NCI-H524 treated with DMSO at 0.1 percent for 48 hours (cell line): ENCODE results near the gene DCTN3.

Source experiments
- DNase-seq: peaks from one replicate; lab custom pipeline; 2025; lab: John Stamatoyannopoulos, UW

Gene DCTN3

DNA sequence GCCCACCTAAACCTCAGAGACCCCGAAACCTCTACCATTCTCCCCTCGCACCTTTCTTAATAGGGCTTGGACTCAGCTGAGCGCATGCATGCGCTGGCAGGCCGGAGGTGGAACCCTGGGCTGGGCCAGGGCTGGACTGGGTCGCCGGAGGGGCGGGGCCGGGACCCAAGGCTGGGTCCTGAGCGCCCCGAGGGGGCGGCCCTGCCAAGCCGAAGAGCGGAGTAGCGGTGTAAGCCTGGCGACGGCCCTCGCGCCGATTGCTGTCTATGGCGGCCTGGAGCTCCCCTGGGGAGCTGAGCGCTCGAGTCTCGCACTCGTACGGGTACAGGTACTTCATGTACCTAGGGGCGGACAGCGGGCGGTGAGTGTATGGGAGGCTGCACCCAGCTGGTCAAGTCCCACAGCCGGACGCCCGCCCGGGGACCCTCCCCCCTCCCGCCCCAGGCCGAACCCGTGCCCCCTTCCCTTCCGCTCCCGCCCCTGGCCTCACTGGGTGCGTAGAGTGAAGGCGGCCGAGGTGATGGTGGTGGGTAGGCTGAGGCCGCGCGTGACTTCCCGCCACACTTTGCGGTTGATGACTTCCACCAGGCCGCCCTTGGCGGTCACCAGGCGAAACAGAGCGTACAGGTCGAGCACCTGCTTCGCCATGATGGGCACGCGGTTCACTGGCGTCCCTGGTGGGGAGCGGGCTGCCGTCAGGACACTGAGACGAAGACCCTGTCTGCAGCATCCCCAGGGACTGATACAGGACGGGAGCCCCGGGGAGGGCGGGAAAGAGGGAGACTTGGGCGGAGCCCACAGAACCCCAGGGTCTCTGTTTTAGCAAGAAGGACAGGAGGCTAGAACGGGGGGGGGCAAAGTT is 3.3 kb upstream of the DCTN3 start:
- no peak for DNase-seq

DNA sequence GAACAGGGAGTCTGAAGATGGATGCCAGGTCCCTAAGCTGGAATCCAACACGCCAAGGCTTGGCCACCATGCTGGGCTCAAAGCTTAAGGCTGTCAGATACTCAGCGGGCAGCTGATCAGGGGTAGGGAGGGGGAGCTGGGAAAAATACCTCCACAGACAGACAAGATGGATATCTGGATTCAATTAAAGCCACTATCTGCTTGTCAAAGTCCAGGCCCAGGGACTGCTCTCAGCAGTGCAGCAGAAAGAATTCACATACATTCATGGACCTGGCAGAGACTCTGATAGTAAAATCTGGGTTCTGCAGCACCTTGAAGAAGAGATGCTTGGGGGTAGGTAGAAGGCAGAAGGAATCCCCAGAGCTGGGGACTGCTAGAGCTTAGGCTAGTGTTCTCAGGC is 5.2 kb downstream of the DCTN3 start:
- no peak for DNase-seq

DNA sequence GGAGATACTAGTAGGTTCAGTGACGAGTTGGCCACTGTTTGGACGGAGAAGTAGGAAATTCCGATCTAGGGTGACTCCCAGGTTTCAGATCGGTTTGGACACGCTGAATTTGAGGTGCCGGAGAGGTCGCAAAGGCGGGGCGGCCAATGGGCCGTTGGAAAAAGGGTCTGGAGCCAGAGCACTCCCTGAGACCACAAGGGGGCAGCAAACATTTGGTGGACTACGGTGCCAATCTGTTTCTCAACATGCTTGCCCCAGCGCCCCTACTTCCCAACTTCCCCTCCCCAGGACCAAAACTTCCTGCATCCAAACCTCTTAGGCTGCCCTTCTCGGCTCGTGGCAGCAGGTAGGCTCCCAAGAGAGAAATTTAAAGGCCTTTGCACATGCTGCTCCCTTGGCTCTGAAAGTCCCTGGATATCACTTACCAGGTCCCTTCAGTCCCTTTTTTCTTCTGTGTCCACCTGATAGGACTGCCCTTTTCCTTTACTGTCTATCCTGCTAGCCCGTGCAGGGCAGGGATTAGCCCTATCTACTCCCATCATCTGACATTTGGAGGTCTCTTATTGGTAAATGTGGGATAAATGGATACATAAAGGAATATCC is 7.4 kb downstream of the DCTN3 start:
- DNase-seq: no peak

DNA sequence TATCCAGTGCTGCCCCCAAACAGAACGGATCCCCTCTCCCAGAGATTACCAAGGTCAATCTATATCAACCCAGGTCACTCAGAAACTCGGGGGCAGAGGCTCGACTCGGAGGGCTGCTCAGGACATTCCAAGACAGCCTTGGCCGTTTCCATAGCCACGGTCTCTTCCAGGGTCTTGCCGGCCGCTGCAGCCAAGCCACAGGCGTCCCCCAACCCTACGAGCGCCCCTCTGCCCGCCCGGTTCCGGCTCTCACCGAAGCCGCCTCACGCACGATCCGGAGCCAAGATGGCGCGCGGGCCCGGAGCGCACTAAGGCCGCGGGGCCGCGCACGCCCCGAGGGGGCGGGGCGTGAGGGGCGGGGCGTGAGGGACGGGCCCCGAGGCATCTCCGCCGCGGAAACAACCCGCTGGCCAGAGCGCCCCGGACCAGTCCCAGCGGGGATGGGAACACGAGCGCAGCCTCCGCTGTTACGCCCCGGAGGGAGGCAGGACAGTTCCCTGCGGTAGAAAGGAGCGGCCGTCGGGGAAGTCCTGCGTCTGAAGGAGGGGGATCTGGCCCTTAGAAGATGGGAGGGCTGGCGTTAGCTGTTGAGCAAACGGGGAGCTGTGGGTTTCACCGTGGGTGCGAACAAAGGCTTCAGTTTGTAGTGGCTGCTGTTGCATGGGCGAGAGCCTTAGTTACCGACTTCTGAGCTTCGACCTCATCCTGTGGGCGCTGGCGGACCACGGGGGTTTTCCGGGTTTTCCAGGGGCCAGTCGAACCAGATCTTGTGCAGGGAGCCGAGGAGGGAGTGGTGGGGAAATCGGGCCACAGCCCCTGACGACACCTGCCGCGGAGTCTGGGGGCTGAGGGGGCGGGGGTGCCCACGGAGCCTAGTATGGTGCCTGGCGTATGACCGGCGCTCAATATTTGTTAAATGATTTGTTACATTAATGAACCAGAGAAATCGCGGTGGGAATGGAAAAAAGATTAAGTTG is 8.2 kb downstream of the DCTN3 start, which contains the start of gene RPP25L:
Gene RPP25L (minus strand): TSS at position 287 of the 977 bp plus-strand sequence. CDS start 801 bp downstream, outside the sequence.
- no peak for DNase-seq

DNA sequence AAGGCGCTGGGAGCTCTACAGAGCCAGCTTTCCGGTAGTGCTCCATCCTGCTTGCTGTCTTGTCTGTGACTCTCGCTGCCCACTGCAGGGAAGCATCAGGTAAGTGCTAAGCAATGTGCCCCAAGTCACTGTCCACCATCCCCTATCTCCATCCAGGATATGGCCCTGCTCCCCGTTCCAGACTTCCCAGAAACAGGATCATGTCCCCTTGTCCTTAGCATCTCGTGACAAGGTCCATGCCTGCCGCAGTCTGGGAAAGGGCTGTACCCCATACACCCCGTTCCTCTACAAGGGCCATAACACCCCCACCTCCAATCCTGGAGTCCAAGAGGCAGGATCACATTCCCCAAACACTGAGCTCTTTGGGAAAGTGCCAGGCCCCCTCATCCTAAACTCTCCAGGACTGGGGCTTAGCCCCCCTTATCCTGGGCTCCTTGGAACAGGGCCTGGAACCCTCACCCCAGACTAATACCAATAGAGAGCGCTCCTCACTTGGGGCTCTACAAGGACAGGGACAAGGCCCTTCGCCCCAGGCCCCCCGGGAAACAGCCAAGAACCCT is 9.0 kb downstream of the DCTN3 start:
- no peak for DNase-seq

DNA sequence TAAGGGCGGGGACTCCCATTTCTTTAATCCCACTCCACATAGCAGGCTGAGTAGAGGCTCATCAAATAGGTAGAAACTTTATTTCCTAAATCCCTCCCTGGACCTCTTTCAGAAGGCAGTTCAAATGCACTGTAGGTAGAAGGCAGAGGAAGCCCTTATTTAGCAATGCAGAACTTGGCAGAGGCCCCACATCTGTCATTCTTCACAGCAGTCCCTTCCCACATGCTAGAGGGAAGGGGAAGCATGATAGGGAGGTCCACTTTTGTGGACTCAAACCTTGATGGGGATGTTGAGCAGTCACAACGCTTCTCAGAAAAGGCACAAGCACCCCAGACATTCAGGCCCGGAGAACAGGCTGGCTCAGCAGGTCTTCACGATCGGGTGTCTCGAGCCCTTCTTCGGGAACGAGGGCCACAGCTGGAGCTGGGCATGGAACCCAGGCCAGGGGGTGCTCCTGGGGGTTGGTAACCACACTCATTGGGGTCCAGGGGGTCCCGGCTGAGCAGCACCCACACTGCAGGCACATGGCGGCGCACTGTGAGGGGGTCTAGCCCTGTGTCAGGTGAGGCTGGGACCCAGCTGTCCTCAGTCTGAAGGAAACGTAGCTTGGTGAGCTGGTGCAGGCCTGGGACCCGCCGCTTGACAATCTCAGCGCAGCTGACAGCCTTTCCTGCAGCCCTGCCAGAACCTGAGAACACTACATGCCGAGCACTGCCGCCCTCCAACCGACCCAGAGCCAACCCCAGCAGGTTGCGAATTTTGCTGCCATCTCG is 9.7 kb downstream of the DCTN3 start:
- DNase-seq: no peak

DNA sequence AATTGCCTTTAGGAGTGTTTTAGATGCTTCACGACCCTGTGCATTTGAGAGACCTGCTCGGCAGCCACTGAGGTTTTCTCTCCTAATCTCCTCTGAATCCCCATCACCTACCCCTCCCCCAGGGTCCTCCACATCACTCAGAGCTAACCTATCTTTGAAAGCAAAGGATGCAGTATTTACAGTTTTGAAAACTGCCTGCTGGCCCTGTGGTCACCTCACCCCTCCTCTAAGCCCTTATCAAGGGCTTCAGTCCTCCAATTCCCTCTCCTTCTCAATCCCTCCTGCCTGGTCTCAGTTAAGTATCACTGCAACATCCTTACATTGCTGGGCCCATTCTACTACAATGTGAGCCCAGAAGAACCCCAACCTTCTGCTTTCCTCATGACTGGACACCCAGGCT is 13.0 kb downstream of the DCTN3 start:
- no peak for DNase-seq

DNA sequence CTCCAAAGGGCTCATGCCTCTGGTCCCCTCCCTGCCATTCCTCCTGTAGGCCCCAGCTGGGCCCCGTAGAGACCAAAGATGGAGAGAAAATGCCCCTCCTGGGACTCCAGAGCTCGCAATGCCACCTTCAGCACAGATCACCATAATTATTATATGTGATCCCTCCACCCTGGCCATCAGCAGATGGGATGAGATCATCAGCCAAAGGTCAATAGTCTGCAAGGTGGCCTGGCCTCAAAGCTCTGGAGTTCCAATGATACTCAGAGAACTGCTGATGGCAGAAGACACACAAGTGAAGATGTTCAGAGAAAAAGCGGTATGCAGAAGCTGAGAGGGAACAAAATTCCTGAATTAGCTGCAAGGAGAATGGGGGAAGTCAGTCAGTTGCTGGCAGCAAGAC is 13.4 kb downstream of the DCTN3 start:
- no peak for DNase-seq

DNA sequence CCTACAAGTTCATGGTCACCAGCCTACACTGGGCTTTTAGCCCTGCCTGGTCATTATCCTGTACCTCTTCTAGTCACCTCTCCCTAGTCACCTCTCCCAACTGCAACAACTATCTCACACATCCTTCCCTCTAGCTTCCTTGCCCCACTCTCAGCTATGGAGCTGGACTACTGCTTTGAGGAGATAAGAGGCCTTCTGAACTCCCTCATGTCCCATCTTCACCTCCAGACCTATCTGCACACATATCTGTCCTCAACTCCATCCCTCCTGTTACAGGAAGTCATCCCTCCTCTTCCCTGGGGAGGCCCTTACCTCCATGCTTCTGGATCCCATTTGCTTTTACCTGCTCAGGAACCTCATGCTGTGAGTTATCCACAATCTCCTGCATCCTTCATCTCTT is 14.1 kb downstream of the DCTN3 start:
- no peak for DNase-seq

DNA sequence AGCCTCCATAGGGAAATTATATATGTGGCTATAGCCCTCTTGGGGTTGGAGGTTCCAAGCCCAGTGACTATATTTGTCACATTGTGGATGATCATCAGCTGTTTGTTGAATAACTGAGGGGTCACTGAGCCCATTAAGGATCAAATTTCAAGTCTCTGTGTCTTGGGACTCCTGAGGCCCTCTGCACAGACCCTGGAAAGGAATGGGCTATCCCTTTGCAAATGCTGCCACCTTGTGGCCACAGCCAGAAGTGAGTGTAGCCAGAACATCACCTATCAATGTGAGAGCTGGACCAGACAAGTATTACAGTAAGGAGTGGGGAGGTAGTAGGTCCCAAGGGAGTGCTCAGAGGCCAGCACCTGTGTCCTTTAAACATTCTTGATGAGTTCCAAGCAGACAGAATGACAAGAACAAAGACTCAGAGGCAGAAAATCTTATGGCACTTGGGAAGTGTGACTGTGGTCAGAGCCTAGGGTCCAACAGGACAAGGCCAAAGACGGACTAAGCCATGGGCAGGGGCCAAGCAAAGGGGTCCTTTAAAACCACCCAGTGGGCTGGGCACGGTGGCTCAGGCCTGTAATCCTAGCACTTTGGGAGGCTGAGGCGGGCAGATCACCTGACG is 16.6 kb downstream of the DCTN3 start:
- DNase-seq: peak; percentile 41

DNA sequence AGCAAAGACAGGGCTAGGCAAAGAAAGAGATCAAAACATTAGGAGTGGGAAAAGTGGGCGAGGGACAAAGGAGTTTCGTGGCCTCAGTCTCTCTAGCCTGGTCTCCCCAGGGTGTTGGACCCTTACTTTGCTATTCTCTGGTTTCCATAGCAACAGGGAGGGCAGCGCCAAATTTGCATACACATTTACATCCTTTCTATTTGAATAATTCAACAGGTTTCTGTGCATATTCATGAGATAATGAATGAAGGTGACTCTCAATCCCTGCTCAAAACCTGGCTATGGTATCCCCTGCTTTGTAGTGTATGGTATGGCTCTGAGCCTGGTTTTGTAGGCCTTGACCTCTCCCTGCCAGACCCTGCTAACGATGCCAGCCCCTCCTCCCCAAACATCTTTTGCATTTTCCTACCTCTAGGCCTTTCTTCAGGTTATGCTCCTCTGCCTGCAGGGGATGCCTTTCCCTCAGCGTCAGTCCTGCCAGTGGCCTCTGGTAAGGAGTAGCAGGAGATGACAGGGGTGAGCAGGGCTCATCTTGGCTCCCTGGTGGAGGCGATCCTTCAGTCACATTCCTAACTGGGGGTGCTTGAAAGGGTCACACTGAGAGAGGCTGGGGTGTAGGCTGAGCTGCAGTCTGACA is 18.2 kb downstream of the DCTN3 start:
- DNase-seq: no peak

DNA sequence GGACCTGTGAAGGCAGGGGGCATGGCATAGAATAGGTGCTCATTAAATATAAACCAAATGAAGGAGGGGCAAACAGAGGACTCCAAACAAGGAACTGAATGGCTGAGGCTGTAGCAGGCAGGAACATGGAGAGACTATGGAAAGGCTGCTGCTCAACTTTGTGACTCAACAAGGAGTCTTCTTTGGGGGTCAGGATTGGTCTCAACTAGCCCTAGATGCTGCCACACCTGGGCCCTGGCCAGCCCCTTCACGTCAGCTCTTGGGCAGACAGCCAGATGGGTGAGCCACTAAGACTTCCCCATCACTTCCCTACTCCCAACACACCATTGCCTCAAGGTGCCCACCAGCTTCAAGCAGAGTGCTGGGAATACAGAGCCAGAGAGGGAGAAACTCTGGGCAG is 19.4 kb downstream of the DCTN3 start:
- DNase-seq: no peak

DNA sequence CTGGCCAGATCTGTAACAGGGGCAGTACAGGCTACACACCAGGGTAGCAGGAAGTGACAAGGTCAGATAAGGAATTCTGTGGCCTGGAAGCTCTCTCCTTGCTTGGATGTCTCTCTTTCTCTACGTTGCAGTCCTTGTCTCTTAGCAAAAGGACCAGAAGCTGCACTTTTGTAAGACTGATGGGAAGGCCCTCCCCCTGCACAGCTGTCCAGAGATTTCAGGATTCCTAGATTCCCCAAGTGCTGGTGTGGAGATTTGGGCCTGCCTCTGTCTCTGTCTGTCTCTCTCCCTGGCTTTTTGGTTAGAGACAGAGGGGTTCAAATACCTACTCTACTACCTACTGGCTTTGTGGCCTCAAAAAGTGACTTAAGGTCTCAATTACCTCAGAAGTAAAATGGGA is 20.7 kb downstream of the DCTN3 start:
- no peak for DNase-seq

DNA sequence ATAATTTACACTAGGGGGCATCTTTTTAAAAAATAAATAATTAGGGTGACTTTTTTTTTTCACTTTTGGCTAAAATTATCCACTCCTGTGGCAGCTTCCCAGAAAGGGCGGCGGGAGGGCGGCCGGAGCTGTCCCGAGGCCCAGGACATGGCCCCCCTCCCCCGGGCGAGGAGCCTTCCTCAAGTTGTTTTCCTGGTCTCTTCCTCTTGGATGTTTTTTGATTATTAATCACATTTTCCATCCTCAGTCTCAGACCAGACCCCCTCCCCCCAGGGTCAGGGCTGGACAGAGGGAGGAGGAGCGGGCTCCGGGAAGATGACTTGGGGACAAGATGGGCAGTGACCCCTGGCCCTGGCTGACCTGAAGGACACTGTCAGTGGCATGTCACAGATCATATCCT is 26.1 kb downstream of the DCTN3 start:
- DNase-seq: no peak

DNA sequence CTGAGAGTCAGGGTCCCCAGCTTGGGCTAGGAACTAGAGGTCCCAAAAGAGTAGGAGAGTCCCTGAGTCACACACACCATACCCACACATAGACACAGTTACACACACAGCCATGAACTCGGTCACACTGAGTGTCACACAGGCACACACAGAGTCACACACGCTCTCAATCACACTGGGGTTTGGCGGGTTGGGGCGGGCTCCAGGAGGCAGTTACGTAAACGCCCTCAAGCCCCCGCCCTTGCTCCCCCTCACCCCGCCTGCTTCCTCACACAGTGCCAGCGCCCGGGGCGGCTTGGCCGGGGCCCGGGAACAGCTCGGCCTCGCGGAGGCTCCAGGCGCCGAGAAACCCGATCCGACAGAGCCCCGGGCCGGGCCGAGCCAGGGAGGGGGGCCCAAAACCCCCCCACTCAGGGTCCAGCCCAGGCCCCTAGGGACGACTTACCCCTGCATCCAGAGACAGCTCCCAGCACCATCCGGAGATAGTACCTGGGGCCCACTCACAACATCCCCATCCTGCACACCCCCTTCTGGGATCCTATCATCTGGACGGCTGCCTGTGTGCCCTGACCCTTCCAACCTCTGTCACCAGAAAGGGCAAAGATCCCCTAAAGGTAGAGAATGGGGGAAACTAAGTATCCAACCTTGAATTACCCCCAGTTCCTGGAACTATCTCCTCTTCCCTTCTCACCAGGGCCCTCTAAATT is 27.2 kb downstream of the DCTN3 start:
- DNase-seq: no peak

DNA sequence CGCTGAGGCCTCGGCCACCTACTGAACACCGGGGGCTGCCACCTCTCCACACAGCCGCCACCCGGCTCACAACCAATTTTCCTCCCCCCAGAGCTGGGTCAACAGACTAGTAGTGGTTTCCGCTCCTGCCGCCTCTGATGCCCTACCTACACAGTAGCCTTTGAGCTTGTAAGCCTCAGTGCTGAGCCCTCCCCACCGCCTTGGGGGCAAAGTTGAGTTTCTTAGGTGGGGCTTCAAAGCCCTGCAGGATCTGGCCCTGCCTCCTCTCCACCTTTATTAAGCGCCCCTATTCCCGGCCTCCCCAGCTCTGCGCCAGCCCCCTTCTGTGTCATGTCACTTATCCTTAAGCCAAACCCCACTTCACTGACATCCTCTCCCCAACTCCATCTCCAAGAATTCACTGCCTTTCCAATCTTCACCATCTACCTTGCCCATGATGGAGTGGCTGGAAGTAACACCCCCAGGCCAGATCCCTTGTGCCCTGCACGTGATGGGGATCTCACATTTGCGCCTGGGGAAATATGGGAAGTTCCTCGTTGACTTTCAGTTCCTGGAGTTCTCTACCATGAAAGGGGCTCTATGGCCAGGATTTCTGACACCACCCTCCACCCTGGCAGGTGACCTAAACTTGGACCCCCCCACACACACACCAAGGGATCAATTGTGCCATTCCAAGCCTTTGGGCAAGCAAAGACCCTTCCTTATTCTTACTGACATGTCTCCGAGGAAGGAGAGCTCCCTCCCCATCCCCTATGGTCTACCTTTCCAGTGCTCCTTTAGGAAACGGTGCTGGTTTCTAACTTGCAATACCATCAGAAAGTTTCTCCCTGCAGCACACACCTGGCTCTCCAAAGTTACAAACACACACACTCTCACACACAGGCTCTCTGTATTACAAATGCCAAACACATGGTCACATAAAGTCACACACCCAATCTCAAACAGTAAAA is 28.1 kb downstream of the DCTN3 start:
- DNase-seq: no peak

DNA sequence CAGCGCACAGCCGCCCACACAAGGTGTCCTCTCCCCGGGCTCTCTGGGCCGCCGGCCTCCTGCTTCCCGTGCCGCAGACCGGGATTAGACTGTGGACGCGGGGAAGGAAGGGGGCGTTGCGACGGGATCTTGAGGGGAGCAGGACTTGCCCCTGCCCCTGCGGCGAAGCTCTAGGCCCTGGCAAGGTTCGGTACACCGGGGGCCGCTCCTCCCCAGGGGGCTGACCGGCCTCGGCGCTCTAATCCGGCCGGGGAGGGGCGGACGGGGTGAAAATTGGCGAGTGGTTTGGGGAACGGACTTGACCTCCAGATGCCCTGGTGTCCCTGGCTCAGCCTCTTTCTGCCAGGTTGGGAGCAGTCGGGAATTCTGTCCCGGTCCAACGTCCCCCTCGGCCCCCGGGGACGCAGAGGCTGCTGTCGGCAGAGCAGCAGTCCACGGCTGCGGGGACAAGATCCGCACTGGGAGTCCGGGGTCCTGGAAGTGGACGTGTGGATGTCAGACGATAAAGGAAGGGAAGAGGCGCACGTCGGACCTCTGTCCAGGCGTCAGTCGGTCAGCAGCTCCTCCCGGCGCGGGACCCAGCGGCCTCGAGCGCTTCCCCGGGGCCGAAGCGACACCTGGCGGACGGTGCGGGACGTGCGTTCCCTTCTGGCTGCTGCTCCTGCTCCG is 28.9 kb downstream of the DCTN3 start:
- no peak for DNase-seq
